Gastrocnemius medialis (tissue), 4 donors: ENCODE results near the gene ITFG1.

Experiments
- POLR2A ChIP-seq, 2 donors: fragments of 450-650 bp; IDR thresholded peaks; one replicate each; pipeline ENCODE4 v1.6.1; 2017; ENCODE audit warnings: antibody characterized with exemption in 2 of 2, mild to moderate bottlenecking in 2 of 2, moderate library complexity in 2 of 2
- TF ChIP-seq, protein P1 (sequence below), 5 experiments: fragments of 450-650 bp in 3 of 5; fragments of 200-600 bp in 2 of 5; sonication (generic) in 2 of 5; IDR thresholded peaks in 4 of 5; conservative IDR thresholded peaks in 1 of 5; 1 replicate in 4 of 5; 2 replicates in 1 of 5; pipeline ENCODE4 v1.5.1; 2016 to 2019; ENCODE audit warnings: antibody characterized with exemption in 5 of 5, mild to moderate bottlenecking in 3 of 5, moderate library complexity in 3 of 5

DNA sequence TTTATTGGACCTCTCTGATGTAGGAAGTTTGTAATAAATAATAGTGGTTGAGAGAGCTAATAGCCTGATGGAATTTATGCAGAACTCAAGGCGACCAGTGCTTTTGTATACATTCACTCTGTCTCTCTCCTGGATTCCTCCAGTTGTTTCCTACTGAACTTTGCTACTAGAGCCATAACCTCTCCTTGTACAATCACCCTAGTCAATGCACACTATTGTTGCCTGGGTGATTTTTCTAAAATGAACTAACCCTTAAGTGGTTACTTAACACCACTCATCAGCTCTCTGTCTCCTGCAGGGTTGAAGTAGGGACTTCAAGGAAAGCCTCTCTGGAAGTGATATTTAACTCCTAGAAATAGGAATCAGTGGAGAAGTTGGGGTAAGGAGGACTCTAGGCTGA lies 9.9 kb upstream of the ITFG1 start:
- TF ChIP-seq, protein P1, sequence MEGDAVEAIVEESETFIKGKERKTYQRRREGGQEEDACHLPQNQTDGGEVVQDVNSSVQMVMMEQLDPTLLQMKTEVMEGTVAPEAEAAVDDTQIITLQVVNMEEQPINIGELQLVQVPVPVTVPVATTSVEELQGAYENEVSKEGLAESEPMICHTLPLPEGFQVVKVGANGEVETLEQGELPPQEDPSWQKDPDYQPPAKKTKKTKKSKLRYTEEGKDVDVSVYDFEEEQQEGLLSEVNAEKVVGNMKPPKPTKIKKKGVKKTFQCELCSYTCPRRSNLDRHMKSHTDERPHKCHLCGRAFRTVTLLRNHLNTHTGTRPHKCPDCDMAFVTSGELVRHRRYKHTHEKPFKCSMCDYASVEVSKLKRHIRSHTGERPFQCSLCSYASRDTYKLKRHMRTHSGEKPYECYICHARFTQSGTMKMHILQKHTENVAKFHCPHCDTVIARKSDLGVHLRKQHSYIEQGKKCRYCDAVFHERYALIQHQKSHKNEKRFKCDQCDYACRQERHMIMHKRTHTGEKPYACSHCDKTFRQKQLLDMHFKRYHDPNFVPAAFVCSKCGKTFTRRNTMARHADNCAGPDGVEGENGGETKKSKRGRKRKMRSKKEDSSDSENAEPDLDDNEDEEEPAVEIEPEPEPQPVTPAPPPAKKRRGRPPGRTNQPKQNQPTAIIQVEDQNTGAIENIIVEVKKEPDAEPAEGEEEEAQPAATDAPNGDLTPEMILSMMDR (IDR thresholded peaks at IDR 0.05 in 4 of 5, conservative IDR thresholded peaks at IDR 0.05 in 1 of 5), result no peak
- TF ChIP-seq POLR2A (IDR thresholded peaks at IDR 0.05), result no peak
